ENCODE measurements around the gene MTHFSD. TPM values are rescaled to one million over a fixed set of nuclear protein-coding genes. Genes with fewer than 3 reads are reported as not detected.

Gene MTHFSD
- total RNA-seq, 2 experiments from 2014 or later = 7.3 to 7.9 TPM

DNA sequence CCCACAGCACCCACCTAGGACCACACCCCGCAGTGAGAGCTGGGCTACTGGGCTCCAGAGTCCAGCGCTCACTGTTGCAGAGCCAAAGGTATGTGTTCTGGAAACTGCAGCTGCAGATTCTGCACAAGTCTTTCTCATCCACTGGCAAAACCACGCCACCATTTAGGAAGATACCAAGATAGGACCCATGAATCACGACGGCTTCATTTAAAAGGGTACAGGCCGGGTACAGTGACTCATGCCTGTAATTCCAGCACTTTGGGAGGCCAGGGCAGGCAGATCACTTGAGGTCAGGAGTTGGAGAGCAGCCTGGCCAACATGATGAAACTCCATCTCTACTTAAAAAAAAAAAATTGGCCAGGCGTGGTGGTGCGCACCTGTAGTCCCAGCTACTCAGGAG lies 25.9 kb downstream of the MTHFSD start:
- no peak for DNase-seq
- peaks cover 24% of the 10 kb centered on the region for H3K36me3 Mint-ChIP-seq (ENCODE audit: low read depth)
- Histone ChIP-seq H3K4me1 (ENCODE audit: insufficient read depth, low read length) (no peaks in the 10 kb centered on the region), H3K9me3 (ENCODE audit: control insufficient read depth in 1 of 2, insufficient read depth in 1 of 2, low read length in 2 of 2) (peaks cover 0 to 10% of the 10 kb centered on the region in 2 experiments), H3K4me3 (ENCODE audit: low read length) (no peak overlapping the region), H3K36me3 (ENCODE audit: insufficient read depth, low read length) (no peaks in the 10 kb centered on the region), H3K27me3 (ENCODE audit: control insufficient read depth in 1 of 2, insufficient read depth in 2 of 2, low read length in 2 of 2) (no peaks in the 10 kb centered on the region), H3K27ac (ENCODE audit: low read depth in 1 of 2, low read length in 2 of 2) (no peak overlapping the region)
- POLR2A ChIA-PET = no interaction called here
- no peaks in the 10 kb centered on the region for H3K27me3 Mint-ChIP-seq
- CTCF ChIA-PET = no interaction called here
- no peaks in the 10 kb centered on the region for H3K9me3 Mint-ChIP-seq
- intact Hi-C loops (cut with DNase I, micrococcal nuclease) = no loop called here
- no peak overlapping the region for H3K4me3 Mint-ChIP-seq
- no peaks in the 10 kb centered on the region for H3K4me1 Mint-ChIP-seq (ENCODE audit: low read depth)
- H3K27ac Mint-ChIP-seq = no peak overlapping the region
- TF ChIP-seq, protein P1, sequence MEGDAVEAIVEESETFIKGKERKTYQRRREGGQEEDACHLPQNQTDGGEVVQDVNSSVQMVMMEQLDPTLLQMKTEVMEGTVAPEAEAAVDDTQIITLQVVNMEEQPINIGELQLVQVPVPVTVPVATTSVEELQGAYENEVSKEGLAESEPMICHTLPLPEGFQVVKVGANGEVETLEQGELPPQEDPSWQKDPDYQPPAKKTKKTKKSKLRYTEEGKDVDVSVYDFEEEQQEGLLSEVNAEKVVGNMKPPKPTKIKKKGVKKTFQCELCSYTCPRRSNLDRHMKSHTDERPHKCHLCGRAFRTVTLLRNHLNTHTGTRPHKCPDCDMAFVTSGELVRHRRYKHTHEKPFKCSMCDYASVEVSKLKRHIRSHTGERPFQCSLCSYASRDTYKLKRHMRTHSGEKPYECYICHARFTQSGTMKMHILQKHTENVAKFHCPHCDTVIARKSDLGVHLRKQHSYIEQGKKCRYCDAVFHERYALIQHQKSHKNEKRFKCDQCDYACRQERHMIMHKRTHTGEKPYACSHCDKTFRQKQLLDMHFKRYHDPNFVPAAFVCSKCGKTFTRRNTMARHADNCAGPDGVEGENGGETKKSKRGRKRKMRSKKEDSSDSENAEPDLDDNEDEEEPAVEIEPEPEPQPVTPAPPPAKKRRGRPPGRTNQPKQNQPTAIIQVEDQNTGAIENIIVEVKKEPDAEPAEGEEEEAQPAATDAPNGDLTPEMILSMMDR (IDR thresholded peaks at IDR 0.05) = no peak
- ATAC-seq (ENCODE audit: poor library complexity) = no peak

DNA sequence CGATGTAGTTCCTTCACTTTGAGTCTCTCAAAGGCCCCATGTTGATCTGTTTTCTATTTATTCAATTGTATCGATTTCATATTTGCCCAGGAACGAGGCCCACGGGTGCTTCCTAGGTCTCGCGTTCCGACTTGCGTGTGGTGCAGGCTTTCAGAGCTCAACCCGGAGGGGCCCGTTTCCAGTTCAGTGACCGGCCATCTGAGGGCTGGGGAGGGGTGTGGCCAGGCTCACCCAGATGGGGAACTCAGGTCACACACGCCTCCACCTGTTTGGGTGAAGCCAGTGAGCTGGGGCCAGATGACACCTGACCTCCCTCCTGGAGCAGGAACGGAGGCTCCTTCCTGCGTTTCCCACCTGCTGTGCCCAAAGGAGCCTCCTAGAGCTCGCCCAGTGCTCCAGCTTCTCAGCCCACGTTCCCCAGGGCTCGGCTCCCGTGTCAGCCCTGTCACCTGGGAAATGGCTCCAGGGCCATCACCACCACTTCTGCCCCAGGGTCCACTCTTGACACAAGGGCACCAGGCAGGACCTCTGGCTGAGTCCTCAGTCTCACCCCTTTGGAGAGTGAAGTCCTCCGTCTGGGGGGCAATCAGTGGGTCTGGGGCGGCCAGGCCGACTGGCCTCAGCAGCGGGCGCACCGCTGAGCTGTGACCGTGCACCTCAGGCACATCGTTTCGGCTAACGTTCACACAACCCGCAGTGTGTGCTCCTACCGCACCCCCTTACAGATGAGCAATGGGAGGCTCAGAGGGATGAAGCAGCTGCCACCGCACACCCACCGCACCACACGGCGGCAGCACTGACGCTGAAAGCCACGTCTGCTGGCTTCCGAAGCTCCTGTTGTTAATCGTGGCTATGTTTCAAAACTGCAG lies 26.7 kb downstream of the MTHFSD start:
- ATAC-seq (ENCODE audit: poor library complexity) = no peak
- POLR2A ChIA-PET = no interaction called here
- TF ChIP-seq, protein P1 (IDR thresholded peaks at IDR 0.05) = no peak
- no peak overlapping the region for H3K4me3 Mint-ChIP-seq
- H3K27ac Mint-ChIP-seq = no peak overlapping the region
- Histone ChIP-seq H3K4me3 (ENCODE audit: low read length) (no peak overlapping the region), H3K4me1 (ENCODE audit: insufficient read depth, low read length) (no peaks in the 10 kb centered on the region), H3K36me3 (ENCODE audit: insufficient read depth, low read length) (no peaks in the 10 kb centered on the region), H3K27me3 (ENCODE audit: control insufficient read depth in 1 of 2, insufficient read depth in 2 of 2, low read length in 2 of 2) (no peaks in the 10 kb centered on the region), H3K27ac (ENCODE audit: low read depth in 1 of 2, low read length in 2 of 2) (no peak overlapping the region), H3K9me3 (ENCODE audit: control insufficient read depth in 1 of 2, insufficient read depth in 1 of 2, low read length in 2 of 2) (peaks cover 0 to 10% of the 10 kb centered on the region in 2 experiments)
- intact Hi-C loops (cut with DNase I, micrococcal nuclease) = no loop called here
- H3K9me3 Mint-ChIP-seq = no peaks in the 10 kb centered on the region
- no peak for DNase-seq
- no peaks in the 10 kb centered on the region for H3K4me1 Mint-ChIP-seq (ENCODE audit: low read depth)
- H3K27me3 Mint-ChIP-seq = no peaks in the 10 kb centered on the region
- peaks cover 16% of the 10 kb centered on the region for H3K36me3 Mint-ChIP-seq (ENCODE audit: low read depth)
- CTCF ChIA-PET = no interaction called here

DNA sequence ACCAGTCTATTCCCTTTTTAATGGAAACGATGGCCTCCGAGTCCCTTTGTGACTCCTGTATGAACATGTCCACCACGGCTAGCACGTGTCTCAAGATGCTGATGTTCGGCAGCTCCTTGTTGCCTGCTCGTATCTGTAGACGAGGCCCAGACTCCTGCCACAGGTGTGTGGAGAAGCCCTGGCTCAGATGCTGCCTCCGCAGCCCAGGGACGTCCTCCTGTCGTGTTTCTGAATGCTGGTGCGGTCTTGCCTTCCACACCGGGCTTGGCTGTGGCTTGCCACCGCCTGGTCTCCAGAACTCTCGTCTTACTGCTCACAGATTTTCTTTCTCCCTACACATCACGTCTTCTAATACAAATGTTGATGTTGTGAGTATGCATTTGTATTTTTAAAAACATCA lies 27.7 kb downstream of the MTHFSD start:
- Mint-ChIP-seq H3K27ac (no peak overlapping the region), H3K4me1 (ENCODE audit: low read depth) (no peaks in the 10 kb centered on the region), H3K27me3 (no peaks in the 10 kb centered on the region), H3K9me3 (no peaks in the 10 kb centered on the region), H3K4me3 (no peak overlapping the region), H3K36me3 (ENCODE audit: low read depth) (peaks cover 6% of the 10 kb centered on the region)
- ChIA-PET CTCF (no interaction called here), POLR2A (no interaction called here)
- no peaks in the 10 kb centered on the region for H3K36me3 ChIP-seq (ENCODE audit: insufficient read depth, low read length)
- H3K4me3 ChIP-seq (ENCODE audit: low read length) = no peak overlapping the region
- ATAC-seq (ENCODE audit: poor library complexity) (no peak), DNase-seq (no peak)
- H3K27ac ChIP-seq (ENCODE audit: low read depth in 1 of 2, low read length in 2 of 2) = no peak overlapping the region
- no peaks in the 10 kb centered on the region for H3K27me3 ChIP-seq (ENCODE audit: control insufficient read depth in 1 of 2, insufficient read depth in 2 of 2, low read length in 2 of 2)
- peaks cover 0 to 14% of the 10 kb centered on the region in 2 experiments for H3K9me3 ChIP-seq (ENCODE audit: control insufficient read depth in 1 of 2, insufficient read depth in 1 of 2, low read length in 2 of 2)
- intact Hi-C loops (cut with DNase I, micrococcal nuclease) = no loop called here
- no peaks in the 10 kb centered on the region for H3K4me1 ChIP-seq (ENCODE audit: insufficient read depth, low read length)
- TF ChIP-seq, protein P1 (IDR thresholded peaks at IDR 0.05) = no peak
